B cell (primary cell): ENCODE results near the gene JPH3.

ENCODE experiments used
- CTCF ChIP-seq: fragments of 200-600 bp; IDR thresholded peaks from one replicate; pipeline ENCODE4 v1.8.0; 2022; ENCODE audit warnings: antibody characterized with exemption, mild to moderate bottlenecking
- EZH2 ChIP-seq: IDR thresholded peaks from 2 replicates; pipeline ENCODE4 v1.6.1; 2012; ENCODE audit warnings: borderline replicate concordance, low read depth, mild to moderate bottlenecking, moderate library complexity, low read length; ENCODE audit not compliant: insufficient read depth, poor library complexity, severe bottlenecking

DNA sequence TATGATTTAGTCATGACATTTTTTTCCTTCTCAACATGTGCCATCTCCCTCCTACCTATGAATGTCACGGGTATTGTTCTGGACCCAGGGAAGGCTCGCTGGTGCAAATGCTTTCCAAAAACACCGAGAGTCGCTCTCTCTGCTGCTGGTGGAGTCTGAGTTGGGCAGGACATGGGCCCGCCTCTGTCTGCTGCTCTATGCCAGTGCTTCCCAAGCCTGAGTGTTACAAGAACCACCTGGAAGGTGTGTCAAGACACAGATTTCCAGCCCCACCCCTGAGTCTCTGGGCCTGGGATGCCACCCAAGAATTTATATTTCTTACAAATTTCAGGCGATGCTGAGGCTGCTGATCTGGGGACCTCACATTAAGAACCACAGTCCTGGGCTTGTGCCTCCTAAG is 9.1 kb downstream of the JPH3 start:
- TF ChIP-seq CTCF (no peak), EZH2 (no peak)
